ENCODE results near the gene PLIN3.
A peak's percentile ranks its signal among the peaks of the same experiment; 100 is the strongest.
"Not testable (repeated sequence)": the region's sequence is repeated elsewhere in the genome, so short reads cannot be mapped to it uniquely, and the experiment has no call there.

The PLIN3 gene

DNA sequence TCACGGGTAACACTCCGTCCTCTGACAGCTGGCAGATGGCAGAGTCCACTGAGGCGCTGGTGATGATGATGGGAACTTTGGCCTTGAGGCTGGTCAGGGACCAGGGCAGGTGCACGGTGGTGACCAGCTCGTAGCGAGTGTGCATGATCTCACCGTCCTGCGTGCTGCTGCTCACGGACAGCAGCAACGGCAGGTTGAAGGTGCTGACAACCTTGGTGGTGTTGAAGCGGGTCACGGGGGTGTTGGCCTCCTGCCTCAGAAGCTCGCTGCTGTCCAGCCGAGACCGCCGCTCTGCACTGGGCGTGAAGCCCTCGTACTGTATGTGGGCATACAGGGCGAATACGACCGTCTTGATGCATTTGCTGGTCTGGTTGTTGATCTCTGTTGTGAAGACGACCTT, 23.6 kb upstream of the PLIN3 start:
- DNase-seq (ENCODE audit: low spot score) = no peak

DNA sequence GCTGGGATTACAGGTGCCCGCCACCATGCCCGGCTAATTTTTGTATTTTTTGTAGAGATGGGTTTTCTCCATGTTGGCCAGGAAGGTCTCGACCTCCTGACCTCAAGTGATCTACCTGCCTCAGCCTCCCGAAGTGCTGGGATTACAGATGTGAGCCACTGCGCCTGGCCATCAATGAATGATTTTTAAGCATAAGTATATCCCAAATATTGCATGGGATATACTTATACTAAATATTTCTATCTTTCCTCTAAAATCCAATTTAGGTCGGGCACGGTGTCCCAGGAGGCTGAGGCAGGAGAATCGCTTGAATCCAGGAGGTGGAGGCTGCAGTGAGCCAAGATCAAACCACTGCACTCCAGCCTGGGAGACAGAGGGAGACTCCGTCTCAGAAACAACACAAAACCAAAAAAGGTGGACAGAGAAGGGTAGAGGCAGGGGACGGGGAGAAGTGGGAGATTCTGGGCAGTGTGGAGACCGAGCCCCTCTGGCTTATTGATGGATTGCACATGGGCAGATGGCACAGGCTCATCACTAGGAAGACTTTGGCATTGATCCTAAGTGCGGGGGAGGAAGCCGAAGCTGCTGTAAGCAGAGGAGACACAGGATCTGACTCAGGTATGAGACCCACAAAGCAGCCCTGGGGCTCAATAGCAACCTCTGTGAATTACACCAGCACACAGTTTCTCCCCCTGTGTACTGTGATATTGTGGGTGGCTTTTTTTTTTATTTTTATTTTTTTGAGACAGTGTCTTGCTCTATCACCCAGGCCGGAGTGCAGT, 21.8 kb upstream of the PLIN3 start:
- DNase-seq (ENCODE audit: low spot score) = no peak

DNA sequence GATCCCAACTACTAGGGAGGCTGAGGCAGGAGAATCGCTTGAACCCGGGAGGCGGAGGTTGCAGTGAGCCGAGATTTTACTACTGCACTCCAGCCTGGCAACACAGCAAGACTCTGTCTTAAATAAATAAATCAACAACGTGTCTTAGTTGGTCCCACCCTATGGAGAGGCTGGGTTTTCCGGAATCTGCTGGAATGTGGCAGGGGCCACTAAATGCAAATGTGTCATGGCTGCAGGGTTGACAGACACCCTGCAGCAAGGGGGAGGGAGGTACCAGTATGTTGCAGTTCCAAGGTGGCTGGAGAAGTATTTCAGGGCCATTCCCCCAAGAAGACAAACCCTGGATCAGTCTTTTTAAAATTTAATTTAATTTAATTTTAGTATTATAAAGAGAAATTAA, 20.3 kb upstream of the PLIN3 start:
- DNase-seq (ENCODE audit: low spot score) = not testable (repeated sequence)

DNA sequence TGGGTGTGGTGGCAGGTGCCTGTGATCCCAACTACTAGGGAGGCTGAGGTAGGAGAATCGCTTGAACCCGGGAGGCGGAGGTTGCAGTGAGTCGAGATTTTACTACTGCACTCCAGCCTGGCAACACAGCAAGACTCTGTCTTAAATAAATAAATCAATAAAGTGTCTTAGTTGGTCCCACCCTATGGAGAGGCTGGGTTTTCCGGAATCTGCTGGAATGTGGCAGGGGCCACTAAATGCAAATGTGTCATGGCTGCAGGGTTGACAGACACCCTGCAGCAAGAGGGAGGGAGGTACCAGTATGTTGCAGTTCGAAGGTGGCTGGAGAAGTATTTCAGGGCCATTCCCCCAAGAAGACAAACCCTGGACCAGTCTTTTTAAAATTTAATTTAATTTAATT, 17.5 kb upstream of the PLIN3 start:
- DNase-seq (ENCODE audit: low spot score) = not testable (repeated sequence)

DNA sequence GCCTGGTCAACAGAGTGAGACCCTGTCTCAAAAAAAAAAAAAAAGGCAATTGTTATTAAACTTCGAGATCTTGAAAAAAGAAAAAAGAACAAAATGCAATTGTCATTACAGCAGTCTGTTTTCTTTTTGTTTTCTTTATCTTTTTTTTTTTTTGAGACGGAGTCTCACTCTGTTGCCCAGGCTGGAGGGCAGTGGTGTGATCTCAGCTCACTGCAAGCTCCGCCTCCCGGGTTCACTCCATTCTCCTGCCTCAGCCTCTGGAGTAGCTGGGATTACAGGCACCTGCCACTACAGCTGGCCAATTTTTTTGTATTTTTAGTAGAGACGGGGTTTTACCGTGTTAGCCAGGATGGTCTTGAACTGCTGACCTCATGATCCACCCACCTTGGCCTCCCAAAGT, 15.4 kb upstream of the PLIN3 start:
- not testable (repeated sequence) for DNase-seq (ENCODE audit: low spot score)

DNA sequence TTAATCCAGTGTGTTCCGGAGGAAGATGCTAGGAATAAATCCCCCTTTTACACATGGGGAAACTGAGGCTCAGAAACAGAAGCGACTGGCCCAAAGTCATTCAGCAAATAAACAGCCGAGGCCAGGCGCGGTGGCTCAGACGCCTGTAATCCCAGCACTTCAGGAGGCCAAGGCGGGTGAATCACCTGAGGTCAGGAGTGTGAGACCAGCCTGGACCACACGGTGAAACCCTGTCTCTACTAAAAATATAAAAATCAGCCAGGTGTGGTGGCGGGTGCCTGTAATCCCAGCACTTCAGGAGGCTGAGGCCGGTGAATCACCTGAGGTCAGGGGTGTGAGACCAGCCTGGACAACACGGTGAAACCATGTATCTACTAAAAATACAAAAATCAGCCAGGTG, 11.6 kb upstream of the PLIN3 start:
- no peak for DNase-seq (ENCODE audit: low spot score)

DNA sequence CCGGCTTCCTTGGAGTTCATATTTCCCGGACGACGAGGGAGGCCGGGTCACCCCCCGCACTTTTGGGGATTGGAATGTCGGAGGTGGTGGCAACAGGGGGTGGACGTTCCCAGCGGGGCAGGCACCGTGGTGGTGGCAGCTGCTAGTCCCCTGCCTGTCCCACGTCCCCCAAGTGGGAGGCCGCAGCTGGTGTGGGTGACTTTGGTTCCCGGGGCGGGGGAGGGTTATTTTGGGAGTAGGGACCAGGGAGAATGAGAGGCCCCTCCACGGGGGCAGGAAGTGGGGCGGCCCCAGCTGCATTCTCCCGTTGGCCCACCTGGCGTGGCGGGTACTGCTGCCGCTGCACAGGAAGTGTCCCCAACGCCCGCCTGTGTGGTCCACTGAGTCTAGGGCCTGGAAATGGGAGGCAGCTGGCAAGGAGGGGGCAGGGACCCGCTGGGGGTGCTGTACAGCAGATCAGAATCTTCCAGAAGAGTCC, 11.1 kb upstream of the PLIN3 start:
- peak; percentile 74 for DNase-seq (ENCODE audit: low spot score)

DNA sequence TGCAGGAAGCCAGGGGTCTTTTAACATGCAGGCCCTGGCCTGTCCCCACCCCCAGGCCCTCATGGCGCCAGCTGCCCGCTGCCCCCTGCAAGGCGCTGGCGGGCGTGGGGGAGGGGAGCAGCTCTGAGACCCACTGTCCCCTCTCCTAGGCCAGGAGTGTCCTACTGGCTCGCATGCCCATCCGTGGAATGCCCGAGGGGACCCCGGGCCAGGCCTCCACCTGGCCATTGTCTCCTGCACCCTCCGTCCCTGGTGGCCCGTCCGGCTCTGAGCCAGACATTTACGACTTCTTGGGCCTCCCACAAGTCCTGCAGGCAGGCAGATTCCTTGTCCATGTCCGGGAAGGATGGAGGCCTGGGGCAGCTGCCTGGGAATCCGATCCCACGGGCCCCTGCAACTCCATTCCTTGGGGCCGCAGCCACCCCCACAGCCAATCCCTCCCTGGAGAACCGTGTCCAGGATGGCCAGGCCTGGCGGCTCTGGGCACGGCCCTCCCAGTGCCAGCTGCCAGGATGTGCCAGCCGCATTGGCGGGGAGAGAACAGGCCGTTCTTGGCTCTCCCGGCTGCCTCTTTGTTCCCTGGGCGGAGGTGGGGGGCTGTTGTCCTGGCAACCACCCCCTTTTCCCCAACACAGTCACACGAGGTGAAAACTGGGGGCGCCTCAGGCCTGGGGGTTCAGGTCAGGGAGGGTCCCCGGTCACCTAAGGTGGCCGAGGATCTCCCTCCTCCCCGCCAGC, 10.5 kb upstream of the PLIN3 start:
- peak; percentile 95 for DNase-seq (ENCODE audit: low spot score)

DNA sequence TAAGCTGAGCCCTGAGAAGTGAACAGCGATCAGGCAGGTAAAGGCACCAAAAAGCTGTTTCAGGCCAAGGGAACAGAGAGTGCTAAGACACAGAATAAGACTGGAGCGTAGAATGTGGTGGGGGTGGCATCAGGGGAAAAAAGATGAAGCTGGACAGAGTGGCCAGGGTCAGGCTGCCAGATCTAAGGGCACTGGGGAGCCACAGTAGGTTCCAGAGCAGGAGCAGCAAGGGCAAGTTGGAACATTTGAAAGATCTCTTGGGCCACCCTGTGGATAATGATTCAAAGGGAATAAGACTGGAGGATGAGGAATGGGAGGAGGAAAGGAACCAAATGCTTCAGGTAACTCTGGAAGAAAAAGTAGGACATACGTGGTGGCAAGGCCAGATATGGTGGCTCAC, 6.5 kb upstream of the PLIN3 start:
- DNase-seq (ENCODE audit: low spot score) = no peak

DNA sequence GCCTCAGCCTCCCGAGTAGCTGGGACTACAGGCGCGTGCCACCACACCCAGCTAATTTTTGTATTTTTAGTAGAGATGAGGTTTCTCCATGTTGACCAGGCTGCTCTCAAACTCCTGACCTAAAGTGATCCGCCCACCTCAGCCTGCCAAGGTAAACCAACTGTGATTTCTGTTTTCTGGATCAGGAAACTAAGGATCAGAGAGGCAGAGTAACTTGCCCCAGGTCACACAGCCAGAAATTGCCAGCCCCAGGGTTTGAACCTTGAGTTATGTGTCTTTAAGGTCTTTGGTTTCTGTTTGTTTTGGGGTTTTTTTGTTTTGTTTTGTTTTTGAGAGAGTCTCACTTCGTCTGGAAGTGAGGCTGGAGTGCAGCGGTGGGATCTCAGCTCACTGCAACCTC, 4.2 kb upstream of the PLIN3 start:
- no peak for DNase-seq (ENCODE audit: low spot score)

DNA sequence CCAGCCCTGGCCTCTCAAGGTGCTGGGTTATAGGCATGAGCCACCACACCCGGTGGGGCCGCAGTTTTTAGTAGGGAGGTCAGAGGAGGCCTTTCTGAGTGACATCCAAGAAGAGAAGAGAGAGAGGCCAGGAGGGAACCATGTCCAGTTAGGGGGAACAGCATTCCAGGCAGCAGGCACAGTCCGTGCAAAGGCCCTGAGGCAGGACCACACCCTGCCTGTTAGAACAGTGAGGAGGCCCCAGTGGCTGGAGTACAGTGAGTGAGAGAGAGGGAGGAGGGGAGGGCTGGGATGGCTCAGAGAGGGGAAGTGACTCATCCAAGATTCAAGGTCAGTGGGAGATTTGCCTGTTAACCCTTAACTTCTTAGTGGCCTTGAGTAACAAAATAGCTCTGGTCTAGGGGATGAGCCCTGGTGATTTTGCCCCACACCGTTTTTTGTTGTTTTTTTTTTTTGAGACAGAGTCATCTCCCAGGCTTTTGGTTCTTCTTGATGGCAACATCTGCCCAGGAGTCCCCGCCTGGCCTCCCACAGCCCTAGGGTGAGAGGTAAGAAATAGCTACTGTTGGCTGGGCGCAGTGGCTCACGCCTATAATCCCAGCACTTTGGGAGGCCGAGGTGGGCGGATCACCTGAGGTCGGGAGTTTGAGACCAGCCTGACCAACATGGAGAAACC, 2.7 kb upstream of the PLIN3 start:
- no peak for DNase-seq (ENCODE audit: low spot score)

DNA sequence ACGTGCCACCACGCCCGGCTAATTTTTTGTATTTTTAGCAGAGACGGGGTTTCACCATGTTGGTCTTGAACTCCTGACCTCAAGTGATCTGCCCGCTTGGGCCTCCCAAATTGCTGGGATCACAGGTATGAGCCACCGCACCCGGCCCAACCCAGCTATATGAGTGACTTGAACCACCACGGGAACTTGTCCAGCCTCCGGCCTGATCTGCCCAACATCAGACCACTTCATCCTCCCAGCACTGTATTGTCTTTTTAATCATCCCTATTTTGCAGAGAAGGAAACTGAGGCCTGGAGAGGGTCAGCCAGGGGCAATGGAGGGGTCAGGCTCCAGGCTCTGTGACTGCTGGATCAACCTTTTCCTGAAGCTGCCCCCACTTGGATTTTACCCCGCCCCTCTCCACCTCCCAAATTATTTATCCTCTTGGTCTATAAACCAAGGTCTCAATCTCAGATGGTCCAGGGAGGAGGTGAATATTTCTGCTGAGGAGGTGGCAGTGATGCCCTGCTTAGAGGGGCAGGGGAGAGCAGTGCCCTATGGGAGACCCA, 893 bp upstream of the PLIN3 start:
- no peak for DNase-seq (ENCODE audit: low spot score)

DNA sequence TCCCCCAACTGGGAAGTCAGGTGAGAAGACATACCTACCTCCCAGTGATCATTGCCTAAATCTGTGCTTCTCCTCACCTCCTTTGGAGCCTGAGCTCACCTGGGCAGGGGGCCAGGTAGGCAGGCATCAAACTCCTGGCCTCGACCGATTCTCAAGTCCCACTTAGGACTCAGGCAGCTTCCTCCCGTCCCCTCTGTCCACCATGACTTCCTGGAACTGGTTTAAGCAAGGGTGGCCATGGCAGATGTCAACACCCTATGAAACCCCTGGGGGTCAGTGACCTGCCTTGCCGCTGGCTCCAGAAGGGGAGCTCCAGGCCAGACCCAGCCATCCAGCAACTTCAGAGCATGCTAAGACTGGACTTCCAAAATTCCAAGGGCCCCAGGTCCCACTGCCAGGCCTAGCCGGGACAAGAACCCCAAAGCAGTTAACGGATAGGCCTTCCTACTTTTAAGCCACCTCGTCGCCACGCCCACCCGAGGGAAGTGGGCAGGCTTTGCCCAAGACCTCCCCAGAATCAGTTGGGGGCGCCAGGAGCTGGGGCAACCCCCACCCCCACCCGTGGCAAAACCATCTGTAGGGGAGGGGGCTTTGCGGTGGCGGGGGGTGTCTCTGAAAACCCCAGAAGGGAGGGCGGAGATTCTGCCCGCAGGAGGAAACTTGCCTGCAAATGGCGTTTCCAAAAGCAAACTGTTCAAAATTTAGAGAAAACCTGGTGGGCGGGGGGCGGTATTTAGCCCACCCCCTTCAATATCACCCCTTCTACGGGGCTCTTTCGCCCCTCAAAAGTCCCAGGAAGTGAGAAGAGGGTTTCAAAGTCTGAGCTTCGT, 657 bp downstream of the PLIN3 start:
- peak; percentile 34 for DNase-seq (ENCODE audit: low spot score)

DNA sequence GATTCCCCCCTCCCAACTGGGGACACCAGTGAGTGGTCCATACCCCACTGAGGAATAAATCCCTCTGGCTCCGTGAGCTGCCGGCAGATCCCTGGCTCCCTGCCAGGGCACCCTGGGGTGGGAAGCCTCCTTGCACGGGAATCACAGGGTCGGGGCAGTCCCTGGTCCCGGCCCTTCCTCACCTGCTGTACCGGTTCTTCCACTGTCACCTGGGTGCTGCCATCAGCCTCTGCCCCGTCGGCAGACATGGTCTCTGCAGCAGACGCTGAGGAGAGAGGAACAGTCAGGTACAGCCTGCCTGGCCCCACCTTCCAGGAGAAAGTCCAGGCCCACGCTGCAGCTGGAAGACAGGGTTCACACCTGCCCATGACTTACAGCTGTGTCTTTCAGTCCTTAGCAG, 6.3 kb downstream of the PLIN3 start:
- no peak for DNase-seq (ENCODE audit: low spot score)

DNA sequence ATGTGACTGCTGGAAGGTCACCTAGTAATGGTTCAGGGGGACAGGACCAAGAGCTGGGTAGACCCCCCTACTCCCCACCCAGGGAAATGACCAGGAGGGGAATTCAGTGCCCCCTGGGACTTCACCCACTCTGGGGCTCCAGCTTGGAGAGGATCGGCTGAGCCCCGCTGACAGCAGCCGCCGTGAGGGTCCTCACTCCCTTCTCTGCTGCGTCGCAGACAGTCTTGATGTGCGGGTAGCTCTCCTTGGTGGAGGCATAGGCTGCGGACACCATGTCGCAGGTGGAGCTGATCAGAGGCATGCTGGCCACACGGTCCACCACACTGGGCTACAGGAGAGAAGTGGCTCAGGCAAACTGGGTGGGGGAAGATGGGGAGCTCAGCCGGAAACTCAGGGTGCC, 7.8 kb downstream of the PLIN3 start:
- no peak for DNase-seq (ENCODE audit: low spot score)

DNA sequence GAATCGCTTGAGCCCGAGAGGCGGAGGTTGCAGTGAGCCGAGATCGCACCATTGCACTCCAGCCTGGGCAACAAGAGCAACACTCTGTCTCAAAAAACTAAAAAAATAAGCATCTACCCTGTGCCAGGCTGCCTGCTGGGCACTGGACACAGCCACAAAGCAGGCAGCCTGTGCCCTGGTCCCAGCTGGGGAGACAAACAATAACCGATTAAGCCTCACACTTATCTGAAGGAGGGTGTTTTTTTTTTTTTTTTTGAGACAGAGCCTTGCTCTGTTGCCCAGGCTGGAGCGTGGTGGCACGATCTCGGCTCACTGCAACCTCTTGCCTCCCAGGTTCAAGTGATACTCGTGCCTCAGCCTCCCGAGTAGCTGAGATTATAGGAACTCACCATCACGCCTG, 11.0 kb downstream of the PLIN3 start:
- peak; percentile 74 for DNase-seq (ENCODE audit: low spot score)

DNA sequence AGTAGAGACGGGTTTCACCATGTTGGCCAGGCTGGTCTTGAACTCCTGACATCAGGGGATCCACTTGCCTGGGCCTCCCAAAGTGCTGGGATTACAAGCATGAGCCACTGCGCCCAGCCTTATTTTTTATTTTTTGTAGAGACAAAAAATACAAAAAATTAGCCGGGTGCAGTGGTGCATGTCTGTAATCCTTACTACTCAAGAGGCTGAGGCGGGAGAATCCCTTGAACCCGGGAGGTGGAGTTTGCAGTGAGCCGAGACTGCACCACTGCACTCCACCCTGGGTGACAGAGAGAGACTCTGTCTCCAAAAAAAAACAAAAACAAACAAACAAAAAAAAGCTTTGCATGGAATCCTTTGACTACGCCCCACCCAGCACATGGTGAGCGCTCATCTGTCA, 14.0 kb downstream of the PLIN3 start:
- DNase-seq (ENCODE audit: low spot score) = not testable (repeated sequence)

DNA sequence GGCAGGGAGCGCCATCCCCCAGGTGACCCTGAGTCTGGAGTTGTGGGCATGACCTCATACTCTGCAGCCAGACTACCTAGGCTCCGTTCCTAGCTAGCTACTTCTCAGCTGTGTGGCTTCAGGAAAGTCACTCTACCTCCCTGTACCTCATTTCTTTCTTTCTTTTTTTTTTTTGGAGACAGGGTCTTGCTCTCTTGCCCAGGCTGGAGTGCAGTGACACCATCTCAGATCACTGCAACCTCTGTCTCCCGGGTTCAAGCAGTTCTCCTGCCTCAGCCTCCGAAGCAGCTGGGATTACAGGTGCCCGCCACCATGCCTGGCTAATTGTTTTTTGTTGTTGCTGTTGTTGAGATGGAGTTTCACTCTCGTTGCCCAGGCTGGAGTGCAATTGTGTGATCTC, 15.0 kb downstream of the PLIN3 start:
- no peak for DNase-seq (ENCODE audit: low spot score)

DNA sequence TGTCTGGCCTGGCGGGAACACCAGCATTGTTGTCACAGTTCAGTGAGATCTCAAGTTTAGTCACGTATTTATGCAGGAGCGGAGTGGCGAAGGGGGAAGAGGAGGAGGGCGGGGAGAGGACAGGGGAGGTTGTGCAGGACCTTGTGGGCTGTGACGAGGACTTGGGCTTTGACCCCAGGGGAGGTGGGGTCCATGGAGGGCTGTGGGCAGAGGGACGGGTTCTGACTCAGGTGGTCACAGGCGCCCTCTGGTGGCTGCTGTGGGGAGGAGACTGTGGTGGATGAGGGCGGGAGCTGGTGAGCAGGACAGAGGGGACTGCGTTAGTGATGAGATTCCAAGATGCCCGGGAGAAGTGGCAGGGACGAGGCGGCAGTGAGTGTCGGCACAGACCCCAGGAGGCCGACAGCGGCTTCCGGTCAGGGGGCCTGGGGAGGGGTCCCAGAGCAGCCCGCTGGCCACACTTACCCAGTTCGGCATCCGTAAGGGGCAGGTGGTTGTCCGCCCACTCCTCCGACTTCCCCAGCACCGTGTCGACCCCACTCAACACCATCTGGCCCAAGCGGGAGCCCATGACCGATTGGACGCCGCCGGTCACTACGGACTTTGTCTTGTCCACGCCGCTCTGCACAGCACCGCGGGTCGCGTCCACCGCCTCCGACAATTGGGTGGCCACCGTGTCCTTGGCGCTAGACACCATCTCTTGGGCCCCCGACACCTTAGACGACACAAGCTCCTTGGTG, 15.7 kb downstream of the PLIN3 start:
- DNase-seq (ENCODE audit: low spot score) = peak; percentile 81

DNA sequence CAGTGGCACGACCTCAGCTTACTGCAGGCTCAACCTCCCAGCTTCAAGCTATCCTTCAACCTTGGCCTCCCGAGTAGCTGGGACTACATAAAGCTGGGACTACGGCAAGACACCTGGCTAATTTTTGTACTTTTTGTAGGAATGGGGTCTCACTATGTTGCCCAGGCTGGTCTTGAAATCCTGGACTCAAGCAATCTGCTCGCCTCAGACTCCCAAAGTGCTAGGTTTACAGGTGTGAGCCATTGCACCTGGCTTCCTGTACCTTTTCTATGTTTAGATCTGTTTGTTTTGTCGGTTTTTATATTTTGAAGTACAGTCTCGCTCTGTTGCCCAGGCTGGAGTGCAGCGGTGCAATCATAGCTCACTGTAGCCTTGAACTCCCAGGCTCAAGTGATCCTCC, 18.4 kb downstream of the PLIN3 start:
- DNase-seq (ENCODE audit: low spot score) = no peak
